ENCODE results near the gene ADAD2.

ADAD2 gene

GRCh38 chr16:84226026-84226425 is 35.1 kb downstream of the ADAD2 start:
- FAIRE-seq = no peak

GRCh38 chr16:84227548-84227947 is 36.6 kb downstream of the ADAD2 start:
- FAIRE-seq = no peak

- FAIRE-seq = no peak
These were observed 37.4 kb downstream of the ADAD2 start for GRCh38 chr16:84228256-84228838.

GRCh38 chr16:84229471-84229870 is 38.5 kb downstream of the ADAD2 start:
- FAIRE-seq = no peak

GRCh38 chr16:84232060-84232459 is 41.1 kb downstream of the ADAD2 start:
- no peak for FAIRE-seq

- no peak for FAIRE-seq
These were observed 42.0 kb downstream of the ADAD2 start for GRCh38 chr16:84232969-84233368.

- no peak for FAIRE-seq
These were observed 42.8 kb downstream of the ADAD2 start for GRCh38 chr16:84233748-84234147.

GRCh38 chr16:84234321-84235241 is 43.6 kb downstream of the ADAD2 start:
- FAIRE-seq = no peak

- no peak for FAIRE-seq
These were observed 45.7 kb downstream of the ADAD2 start for GRCh38 chr16:84236671-84237070.

GRCh38 chr16:84237994-84238750 is 47.2 kb downstream of the ADAD2 start:
- FAIRE-seq = no peak

- FAIRE-seq = no peak
These were observed 48.3 kb downstream of the ADAD2 start for GRCh38 chr16:84239141-84239769.

GRCh38 chr16:84239909-84240308 is 49.0 kb downstream of the ADAD2 start, which contains the start of gene KCNG4:
TSS of gene KCNG4 (minus strand) at chr16:84240012. CDS start at chr16:84237485, 2,527 bp downstream.
- FAIRE-seq = no peak

GRCh38 chr16:84240455-84240854 is 49.5 kb downstream of the ADAD2 start:
- FAIRE-seq = no peak

GRCh38 chr16:84241778-84242177 is 50.8 kb downstream of the ADAD2 start:
- FAIRE-seq = no peak

GRCh38 chr16:84242839-84243238 is 51.9 kb downstream of the ADAD2 start:
- no peak for FAIRE-seq

GRCh38 chr16:84243732-84244131 is 52.8 kb downstream of the ADAD2 start:
- FAIRE-seq = no peak

- no peak for FAIRE-seq
These were observed 53.8 kb downstream of the ADAD2 start for GRCh38 chr16:84244728-84245127.

GRCh38 chr16:84245956-84246678 is 55.2 kb downstream of the ADAD2 start:
- no peak for FAIRE-seq

GRCh38 chr16:84246679-84247077 is 55.7 kb downstream of the ADAD2 start:
- no peak for FAIRE-seq
